Activated CD4-positive, alpha-beta T cell treated with anti-CD3 and anti-CD28 coated beads, Interleukin-2, Interleukin-6, amounts not matched to agents 100 ng/mL and 50 ng/mL, durations not matched to agents 16 hours and 8 hours (primary cell): Measurements from ENCODE around the gene ACAP3.
"Not testable (repeated sequence)": the region's sequence is repeated elsewhere in the genome, so short reads cannot be mapped to it uniquely, and the experiment has no call there.

Source experiments
- DNase-seq: peaks from one replicate; pipeline ENCODE4 v3.0.0-alpha.2; 2020

ACAP3 gene

DNA sequence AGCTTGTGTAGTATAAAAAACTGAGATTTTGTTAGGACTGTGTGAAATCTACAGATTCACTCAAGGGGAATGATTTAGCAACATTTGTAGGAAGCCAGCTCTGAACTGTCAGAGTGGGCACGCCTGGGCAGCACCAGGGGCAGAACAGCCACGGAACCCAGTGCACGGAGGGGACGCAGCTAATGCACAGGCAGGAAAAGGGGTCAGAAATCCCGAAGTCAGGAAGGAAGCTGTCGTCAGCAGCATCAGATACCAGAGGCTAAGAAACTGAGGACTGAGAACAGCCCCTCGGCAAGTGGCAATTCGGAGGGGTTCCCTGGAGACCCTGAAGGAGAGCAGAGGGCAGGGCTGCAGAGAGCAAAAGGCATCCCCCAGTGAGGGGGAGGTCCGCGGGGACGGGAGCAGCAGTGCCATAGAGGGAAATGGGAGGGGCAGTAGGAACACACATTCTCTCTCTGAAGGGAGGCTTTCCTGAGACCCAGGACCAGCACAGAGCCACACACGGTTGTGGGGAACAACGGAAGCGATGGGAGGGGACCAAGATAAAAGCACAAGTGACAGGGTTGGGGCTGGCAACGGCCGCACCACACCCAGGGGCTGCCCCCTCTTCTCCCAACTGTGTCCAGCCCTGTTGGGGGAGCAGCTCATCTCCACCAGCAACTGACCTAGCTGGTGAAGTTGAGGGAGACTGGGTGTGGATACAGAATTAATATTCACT lies 46.7 kb downstream of the ACAP3 start:
- DNase-seq = no peak

DNA sequence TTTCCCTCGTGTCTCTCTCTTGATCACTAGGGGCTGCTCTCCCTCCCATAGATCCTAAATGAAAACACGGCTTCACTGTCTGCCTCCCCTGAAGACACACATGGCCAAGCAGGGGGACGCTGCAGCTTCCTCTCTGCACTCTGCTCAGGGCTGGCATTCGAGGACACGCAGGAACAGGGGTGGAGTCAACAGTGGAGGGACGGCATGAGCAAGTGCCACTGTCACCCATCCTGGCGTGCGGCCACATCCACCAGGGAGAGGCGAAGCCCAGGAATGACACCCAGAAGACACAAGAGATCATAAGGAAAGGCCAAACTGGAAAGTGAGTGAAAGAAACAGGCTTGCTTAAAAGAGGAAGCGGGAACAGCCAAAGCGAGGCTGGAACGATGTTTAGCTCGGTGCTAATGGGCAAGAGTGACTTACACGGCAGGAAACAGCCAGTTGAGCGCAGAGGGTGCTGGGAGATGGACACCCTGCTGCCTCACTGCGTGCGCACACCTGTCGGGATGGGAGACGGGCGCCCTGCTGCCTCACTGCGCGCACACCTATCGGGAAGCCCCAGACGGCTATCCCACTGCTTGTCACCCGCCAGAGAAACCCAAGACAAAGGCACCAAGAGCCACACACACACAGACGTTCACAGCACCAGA lies 47.7 kb downstream of the ACAP3 start:
- DNase-seq = no peak

DNA sequence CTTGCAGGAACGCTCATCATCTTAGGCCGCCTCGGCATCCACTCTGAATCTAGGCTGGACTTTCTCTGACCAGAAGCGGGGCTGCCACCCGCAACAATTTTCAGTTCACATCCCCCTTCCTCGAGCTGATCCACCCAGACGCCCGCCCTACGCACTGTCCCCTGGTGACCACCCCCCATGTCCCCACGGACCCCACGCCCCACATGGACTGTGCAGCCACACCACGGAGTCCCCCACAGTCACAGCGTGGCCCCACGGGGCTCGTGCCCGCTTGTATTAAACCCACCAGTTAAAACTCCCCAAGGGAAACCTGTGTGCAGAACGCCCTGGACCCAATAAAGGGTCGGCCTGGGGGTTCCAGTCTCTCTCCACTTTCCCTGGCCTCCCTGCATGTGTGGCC lies 48.2 kb downstream of the ACAP3 start:
- DNase-seq = no peak

DNA sequence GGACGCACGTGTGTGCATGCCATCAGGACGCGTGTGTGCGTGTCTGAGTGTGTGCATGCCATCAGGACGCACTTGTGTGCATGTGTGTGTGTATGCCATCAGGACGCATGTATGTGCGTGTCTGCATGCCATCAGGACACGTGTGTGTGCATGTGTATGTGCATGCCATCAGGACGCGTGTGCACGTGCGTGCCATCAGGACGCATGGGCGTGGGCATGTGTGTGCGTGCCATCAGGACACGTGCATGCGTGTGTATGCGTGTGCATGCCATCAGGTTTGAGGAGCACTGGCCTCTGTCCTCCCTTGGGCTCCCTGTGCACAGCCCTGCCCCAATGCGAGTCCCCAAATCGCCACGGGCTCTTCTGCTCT lies 48.6 kb downstream of the ACAP3 start:
- no peak for DNase-seq

DNA sequence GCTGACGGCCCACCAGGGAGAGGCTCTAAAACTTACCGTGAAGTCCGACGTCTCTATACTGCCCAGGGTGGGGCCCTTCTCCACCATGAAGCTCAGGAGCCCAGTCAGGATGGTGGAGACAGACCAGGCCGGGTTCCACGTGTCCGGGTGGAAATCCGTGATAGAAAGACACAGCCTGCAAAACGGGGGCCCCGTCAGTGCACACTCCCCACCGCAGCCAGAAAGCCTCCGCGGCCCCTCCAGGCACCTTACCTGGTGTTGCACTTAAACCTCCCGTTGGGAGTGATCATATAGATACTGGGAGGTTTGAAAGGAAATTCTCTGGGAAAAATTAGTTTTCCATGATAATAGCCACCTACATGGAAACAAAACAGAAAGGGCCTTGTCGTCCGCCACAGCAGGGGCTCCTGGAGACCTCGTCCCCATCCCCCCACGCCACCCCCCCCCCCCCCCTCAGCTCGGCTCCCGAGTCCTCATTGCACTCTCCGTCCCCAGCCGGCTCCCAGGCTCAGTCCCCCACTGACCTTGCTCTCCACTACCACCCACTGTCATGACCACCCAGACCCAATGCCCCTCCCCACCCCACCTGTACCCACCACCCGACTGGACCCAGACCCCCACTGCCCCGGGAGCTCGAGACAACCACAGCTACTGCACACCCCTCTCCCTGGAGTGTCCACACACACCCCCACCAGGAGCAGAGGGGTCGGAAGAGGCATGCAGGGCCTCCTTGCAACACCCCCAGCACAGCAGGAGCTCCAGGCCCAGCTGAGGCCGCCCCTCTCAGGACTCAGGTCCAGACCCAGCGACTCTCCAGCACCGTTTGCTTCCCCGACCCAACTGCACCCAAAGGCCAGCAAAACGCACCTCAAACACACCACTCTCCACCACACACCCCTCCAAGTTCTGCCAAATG lies 50.5 kb downstream of the ACAP3 start:
- no peak for DNase-seq

DNA sequence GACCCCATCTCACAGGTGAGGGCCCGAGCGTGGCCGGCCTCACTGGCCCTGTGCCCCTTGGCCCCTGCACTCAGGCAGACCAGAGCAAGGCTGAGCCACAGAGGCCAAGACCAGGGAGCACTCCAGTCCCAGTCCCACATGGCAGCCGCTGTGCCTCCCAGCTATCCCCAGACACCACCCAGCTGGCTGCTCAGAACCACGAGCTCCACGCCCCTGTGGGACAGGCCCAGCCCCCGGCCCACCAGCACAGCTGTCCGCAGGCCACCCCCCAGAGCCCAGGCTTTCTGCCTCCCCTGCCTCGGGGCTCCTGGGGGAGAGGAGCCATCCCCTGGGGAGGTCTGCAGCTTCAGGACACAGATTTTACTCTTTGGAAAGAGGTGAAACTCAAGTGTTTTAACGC lies 52.1 kb downstream of the ACAP3 start:
- no peak for DNase-seq

DNA sequence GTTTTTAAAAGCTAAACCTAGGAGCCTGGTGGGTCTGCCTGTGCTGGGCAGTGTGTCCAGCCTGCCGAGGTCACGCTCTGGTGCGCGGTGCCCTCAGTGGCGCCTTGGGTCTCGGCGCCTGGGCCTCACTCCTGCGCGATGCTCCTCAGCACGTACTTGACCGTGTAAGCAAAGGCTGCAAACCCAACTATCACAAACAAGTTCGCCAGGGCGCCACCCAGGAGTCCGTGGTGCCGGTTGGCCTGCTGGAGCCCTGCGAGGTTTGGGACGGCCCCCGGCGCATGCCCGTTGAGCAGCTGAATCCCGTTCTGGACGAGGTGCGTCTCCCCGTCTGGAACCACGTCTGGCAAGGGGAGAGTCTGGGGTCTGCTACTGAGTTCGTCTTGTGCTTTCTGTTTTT lies 52.7 kb downstream of the ACAP3 start:
- no peak for DNase-seq

DNA sequence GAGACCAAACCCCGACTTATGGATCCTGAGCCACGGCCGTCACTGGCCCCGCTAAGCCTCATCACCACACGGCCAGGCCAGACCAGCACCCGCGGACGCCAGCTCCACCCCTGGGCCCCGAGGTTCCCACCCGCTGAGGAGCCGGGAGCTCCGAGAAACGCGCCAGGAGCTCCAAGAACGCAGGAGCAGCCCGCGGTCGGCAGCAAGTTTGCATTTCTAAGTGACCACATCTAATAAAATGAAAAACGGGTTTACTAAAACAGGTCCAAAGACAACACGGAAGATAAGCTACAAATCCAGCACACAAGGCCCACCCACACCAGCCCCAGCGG lies 53.1 kb downstream of the ACAP3 start:
- no peak for DNase-seq

DNA sequence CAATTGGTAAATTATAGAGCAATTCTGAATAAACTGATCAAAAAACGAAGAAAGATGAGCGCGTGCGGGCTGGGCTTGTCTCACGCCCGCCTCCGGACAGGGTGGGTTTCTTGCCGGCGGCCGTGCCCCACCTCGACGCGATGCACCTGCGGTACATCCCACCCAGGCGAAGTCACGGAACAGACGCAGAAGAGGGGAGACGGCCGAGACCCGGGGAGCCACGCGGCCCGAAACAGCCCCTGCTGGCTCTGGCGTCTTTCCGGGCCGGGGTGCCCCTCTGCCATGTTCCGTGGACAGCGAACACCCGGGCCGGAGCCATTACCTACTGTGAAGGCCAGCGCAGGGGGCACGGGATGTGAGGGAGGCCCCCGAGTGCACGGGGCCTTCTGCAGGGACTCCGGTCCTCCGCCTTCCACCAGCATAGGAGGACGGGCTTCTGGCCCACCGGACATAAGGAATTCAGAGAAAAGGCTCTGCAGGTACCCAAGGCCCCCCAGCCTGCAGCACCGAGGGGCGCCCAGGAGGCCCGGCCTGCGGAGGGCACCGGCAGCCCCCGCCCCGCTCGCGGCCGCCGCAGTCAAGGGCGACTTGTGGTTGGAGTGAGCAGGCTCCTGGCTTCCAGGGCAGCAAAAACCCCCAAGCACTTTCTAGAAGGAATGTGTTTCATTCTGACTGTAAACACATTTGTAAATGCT lies 53.6 kb downstream of the ACAP3 start:
- no peak for DNase-seq

DNA sequence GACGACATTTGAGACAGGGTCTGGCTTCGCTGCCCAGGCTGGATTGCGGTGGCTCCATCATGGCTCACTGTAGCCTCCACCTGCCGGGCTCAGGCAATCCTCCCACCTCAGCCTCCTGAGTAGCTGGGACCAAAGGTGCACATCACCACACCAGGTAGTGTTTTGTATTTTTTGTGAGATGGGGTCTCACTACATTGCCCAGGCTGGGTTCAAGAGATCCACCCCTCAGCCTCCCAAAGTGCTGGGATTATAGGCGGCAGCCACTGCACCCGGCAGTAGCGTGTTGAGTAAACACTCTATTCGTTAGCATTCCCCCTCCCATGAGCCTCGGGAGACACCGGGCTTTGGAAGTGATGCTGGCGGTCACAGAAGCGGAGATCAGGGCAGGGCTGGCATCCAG lies 54.4 kb downstream of the ACAP3 start:
- DNase-seq = no peak

DNA sequence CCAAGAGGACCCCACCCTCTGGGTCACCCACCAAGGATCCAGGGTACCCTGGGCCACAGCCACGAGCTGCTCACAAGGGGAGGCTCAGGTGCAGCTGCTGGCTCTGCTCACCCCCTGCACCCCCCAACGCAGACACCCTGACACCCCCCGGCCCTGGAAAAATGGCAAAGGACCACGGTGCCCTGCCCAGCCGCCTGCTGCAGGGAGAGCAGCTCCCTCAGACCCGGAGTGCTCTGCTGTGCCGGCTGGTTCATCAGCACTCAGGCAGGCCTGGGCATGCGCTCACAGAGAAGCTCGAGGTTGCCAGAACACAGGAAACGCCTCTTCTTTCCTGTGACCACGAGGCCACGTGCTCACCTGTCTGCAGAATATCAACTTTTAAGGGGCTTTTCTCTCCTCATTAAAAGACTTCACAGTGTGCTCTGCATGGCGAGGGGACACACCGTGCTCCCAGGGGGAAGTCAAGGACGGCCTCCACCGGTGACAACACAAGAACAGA lies 56.9 kb downstream of the ACAP3 start:
- DNase-seq = peak; percentile 82

DNA sequence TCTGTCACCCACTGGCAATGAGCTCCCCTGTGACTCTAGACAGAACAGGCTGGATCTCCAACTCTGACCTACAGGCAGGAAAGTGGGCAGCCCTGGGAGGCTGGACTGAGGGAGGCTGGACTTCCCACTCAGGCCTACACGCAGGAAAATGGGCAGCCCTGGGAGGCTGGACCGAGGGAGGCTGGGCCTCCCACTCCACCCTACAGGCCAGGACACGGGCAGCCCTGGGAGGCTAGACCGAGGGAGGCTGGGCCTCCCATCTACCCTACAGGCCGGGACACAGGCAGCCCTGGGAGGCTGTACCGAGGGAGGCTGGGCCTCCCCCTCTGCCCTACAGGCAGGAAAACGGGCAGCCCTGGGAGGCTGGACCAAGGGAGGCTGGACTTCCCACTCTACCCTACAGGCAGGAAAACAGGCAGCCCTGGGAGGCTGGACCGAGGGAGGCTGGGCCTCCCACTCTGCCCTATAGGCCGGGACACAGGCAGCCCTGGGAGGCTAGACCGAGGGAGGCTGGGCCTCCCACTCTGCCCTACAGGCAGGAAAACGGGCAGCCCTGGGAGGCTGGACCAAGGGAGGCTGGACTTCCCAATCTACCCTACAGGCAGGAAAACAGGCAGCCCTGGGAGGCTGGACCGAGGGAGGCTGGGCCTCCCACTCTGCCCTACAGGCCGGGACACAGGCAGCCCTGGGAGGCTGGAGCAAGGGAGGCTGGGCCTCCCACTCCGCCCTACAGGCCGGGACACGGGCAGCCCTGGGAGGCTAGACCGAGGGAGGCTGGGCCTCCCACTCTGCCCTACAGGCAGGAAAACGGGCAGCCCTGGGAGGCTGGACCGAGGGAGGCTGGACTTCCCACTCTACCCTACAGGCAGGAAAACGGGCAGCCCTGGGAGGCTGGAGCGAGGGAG lies 59.5 kb downstream of the ACAP3 start:
- DNase-seq = not testable (repeated sequence)

DNA sequence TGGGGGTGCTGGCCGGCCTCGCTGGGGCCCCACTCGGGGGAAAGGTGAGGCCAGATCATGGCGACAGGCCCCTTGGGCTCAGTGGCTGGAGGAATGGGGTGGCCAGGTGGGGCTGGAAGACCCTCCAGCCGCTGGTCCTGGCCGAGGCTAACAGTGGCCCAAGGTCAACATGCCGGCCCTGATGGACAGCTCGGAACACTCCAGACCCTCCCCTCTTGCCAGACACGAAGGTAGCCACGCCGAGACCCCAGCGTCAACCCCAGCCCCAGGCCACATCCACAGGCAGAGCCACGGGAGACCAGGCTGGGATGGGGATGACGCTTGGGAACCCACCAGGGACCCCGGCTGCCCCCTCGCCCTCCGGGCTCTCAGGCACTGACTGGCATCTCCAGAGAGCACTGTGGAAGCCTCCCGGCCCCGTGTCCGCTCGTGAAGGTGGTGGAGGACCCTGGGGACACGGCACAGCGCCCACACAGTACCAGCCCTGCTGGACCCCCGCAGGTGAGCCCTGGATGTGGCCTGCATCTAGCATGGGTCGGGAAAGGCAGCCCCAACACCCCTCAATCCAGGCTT lies 60.3 kb downstream of the ACAP3 start:
- DNase-seq = no peak

DNA sequence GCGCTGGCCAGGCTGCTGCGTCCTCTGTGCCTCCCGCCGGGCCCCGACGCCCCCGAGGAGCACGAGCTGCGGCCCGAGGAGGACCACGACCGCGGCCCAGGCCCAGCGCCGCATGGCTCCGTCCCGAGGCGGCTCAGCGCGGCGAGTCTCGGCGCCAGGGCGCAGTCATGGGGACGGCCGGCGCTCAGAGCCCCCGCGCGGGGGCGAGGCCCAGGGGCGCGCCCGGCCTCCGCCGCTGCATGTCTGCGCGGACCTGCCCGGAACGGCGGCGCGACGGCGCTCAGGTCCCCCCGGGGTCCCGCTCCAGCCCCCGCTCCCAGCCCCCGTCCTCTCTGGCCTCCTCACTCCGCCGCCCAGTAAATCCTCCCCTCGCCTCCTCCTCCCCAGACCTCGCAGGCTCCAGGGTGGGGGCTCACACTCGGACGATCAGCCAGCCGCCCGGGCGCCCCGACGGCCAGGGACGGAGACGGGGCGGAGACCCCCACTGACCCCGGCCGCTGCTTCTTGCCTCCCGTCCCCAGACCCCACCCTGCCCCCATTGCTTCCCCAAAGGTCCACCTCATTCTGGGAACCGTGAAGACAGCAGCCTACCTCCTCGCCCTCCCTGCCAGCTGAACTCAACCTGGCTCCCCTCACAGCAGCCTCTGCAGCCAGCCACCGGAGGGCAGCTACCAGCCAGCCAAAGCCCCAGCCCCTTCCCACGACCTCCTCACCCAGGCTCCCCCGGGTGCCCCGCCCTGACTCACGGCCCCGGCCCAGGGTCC lies 61.0 kb downstream of the ACAP3 start, which contains the start of gene C1QTNF12:
TSS of gene C1QTNF12 (minus strand) at position 146 of the 764 bp plus-strand sequence. CDS start at position 114, 32 bp downstream.
- DNase-seq = no peak

DNA sequence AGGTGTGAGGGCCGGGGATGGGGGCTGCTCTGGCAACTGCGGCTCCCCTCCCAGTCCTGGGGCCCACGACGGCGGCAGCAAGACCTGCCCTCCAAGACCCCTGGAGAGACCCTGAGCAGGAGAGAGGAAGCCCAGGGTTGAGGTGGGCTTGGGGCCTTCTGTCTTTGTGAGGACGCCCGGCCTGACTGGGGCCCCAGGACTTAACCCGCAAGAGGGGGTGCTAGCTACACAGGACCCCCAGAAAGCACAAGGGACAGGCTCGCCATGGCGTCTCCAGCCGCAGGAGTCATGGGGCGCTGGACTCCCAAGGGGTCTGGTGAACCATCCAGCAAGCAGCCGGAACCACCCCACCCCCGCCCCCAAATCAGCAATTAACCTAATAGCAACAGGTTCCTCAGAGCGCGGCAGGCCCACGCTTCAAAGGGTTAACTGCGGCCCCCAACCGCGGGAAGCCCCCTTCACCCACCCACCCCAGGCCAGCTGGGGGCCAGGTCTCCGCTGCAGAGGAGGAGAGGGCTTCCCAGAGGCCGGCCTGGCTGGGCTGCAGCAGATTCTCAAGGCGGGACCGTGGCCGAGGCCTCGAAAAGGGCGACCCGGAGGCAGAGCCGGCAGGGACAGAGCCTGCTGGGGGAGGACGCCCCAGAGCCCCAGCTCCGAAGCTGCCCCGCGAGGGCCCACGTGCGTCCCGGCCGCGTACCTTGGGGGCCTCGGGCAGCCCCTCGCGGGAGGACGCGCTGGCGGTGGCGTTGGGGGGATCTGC lies 61.7 kb downstream of the ACAP3 start:
- DNase-seq = no peak

DNA sequence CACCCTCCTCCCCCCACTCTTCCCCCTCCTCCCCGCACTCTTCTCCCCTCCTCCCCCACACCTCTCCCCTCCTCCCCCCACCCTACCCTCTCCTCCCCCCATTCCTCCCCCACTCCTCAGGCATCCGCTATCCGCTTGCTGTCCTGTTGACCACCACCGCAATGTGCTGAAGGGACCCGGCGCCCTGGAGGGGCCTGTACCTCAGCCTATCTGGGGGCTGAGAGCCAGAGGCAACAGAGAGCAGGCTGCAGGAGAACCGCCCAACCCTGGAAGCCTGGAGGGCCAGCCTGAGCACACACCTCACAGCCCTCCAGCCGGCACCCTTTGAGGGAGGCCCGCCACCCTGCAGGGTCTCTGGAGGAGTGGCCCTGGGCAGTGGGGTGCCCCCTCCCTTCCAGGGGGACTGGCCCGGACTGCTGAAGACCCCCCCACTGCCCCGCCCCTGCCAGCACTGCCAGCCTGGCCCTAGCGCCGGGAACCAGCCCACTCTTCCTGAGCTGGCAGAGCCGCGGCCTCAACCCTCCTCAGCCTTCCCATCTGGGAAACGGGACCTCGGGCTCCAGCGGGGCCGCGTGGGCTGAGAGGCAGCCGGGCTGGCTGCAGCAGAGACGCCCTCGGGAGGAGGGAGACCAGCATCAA lies 62.4 kb downstream of the ACAP3 start:
- no peak for DNase-seq

DNA sequence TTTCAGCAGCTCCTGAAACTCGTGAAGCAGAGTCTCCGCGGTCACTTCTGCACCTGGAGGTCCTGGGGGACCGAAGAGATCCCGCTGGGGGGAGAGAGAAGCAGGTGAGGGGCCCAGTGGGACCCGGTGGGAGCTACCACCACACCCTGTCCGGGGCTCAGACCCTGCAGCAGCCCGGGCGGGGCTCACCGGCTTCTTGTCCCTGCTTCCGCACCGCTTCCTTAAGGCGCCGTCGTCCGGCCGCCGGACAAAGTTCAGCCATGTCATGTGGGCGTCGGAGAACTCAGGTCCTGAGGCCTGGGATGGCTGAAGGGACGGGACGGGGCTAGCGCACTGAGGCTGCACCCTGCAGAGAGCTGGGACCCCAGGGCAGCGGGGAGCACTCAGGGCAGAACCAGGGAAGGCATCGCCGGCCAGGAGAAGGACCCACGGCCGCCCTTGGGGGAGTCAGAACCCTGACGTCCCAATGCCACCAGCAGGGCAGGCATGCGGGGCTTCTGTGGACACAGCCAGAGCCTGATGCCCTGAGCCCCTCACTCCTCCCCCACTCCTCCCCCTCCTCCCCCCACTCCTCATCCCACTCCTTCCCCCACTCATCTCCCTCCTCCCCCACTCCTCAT lies 63.4 kb downstream of the ACAP3 start:
- DNase-seq = no peak

DNA sequence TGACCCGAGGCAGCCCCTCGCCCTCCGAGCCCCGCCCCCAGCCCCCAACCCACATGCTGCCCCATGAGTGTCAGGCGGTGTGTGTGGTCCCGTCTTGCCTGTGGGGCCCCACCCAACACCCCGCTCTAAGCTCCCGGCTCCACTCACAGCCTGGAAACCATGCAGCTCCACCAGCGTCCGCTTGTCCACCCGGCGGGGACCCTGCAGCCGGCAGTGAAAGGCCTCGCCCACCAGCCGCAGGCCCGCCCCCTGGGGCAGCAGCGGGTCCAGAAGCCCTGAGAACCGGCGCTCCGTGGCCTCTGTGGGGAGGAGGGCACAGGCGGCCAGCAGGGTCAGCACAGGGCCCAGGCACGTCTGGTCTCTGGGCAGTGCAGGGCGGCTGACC lies 63.9 kb downstream of the ACAP3 start:
- DNase-seq = no peak

DNA sequence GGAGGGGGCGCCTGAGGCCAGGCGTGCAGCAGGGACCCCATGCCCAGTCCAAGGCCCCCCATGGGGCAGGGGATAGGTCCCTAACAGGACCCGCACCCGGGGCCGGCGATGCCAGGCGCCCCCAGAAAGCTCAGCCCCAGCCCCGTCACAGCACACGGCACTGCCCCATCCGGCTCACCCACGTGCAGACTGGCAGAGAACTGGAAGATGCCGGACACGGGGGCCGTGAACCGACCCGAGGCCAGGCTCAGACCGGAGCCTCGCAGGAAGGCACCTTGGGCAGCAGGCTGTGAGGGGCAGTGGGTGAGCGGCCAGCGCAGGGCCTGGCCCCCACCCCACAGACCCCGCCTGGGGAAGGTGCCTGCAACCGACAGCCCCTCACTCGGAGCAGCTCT lies 64.5 kb downstream of the ACAP3 start:
- no peak for DNase-seq
